SIG-M5 treated with dmso at 0.1 percent for 504 hours (cell line): Measurements from ENCODE around the gene GRM5.

Source experiments
- DNase-seq: peaks from one replicate; lab custom pipeline; 2025; ENCODE audit not compliant: unreplicated experiment; lab: John Stamatoyannopoulos, UW

The GRM5 gene

GRCh38 chr11:88739524-88739923, 326.3 kb downstream of the GRM5 start:
- DNase-seq: no peak

GRCh38 chr11:88709567-88709966, 356.2 kb downstream of the GRM5 start:
- DNase-seq: no peak

GRCh38 chr11:88704485-88704884, 361.3 kb downstream of the GRM5 start:
- no peak for DNase-seq

- DNase-seq: no peak
Measured at GRCh38 chr11:88701816-88702215, 364.0 kb downstream of the GRM5 start.

GRCh38 chr11:88697139-88697538, 368.6 kb downstream of the GRM5 start:
- no peak for DNase-seq

GRCh38 chr11:88695689-88696414, 369.9 kb downstream of the GRM5 start:
- no peak for DNase-seq

GRCh38 chr11:88692306-88693086, 373.3 kb downstream of the GRM5 start:
- DNase-seq: no peak

GRCh38 chr11:88689548-88690240, 376.1 kb downstream of the GRM5 start:
- DNase-seq: no peak

GRCh38 chr11:88683024-88683423, 382.8 kb downstream of the GRM5 start:
- DNase-seq: no peak

- no peak for DNase-seq
Measured at GRCh38 chr11:88680806-88681205, 385.0 kb downstream of the GRM5 start.

- no peak for DNase-seq
Measured at GRCh38 chr11:88666364-88666763, 399.4 kb downstream of the GRM5 start.

- no peak for DNase-seq
Measured at GRCh38 chr11:88657076-88657738, 408.6 kb downstream of the GRM5 start.

GRCh38 chr11:88656283-88656682, 409.5 kb downstream of the GRM5 start:
- DNase-seq: no peak

- DNase-seq: no peak
Measured at GRCh38 chr11:88655656-88656055, 410.1 kb downstream of the GRM5 start.

GRCh38 chr11:88655196-88655595, 410.6 kb downstream of the GRM5 start:
- DNase-seq: no peak

GRCh38 chr11:88651556-88651955, 414.2 kb downstream of the GRM5 start:
- DNase-seq: no peak

- DNase-seq: no peak
Measured at GRCh38 chr11:88644724-88645123, 421.1 kb downstream of the GRM5 start.

GRCh38 chr11:88632163-88632562, 433.6 kb downstream of the GRM5 start:
- no peak for DNase-seq

GRCh38 chr11:88631497-88631896, 434.3 kb downstream of the GRM5 start:
- no peak for DNase-seq

GRCh38 chr11:88629496-88629895, 436.3 kb downstream of the GRM5 start:
- DNase-seq: no peak

- DNase-seq: no peak
Measured at GRCh38 chr11:88626216-88626615, 439.6 kb downstream of the GRM5 start.
